Mesendoderm (in vitro differentiated cells): ENCODE results near the gene DGAT2.
A peak's percentile ranks its signal among the peaks of the same experiment; 100 is the strongest.

Experiments used
- DNase-seq: peaks from one replicate; pipeline ENCODE4 v3.0.0; 2013
- H2AK5ac ChIP-seq: 2 replicates; pipeline ENCODE4 v1.6.1; 2013; ENCODE audit warnings: low read length, inconsistent platforms
- H2BK120ac ChIP-seq: 2 replicates; pipeline ENCODE4 v1.6.1; 2013; ENCODE audit warnings: low read depth, mild to moderate bottlenecking, low read length, moderate library complexity, mixed read lengths
- H2BK15ac ChIP-seq: replicated peaks from 2 replicates; pipeline ENCODE4 v1.6.1; 2013; ENCODE audit warnings: low read depth, mild to moderate bottlenecking, moderate library complexity
- H2BK5ac ChIP-seq: 2 replicates; pipeline ENCODE4 v1.6.1; 2013; ENCODE audit warnings: low read length, inconsistent platforms
- H3K18ac ChIP-seq: 2 replicates; pipeline ENCODE4 v1.6.1; 2013; ENCODE audit warnings: mild to moderate bottlenecking, low read length, mixed read lengths
- H3K23ac ChIP-seq: one replicate; pipeline ENCODE4 v1.6.1; 2013; ENCODE audit warnings: low read length
- H3K27ac ChIP-seq: 2 replicates; pipeline ENCODE4 v1.5.1; 2013; ENCODE audit warnings: low read depth, mild to moderate bottlenecking, inconsistent platforms, low read length, moderate library complexity
- H3K27me3 ChIP-seq: 2 replicates; pipeline ENCODE4 v1.6.1; 2013; ENCODE audit warnings: low read length, control low read depth, mild to moderate bottlenecking, inconsistent platforms; ENCODE audit not compliant: insufficient read depth, poor library complexity
- H3K36me3 ChIP-seq: 2 replicates; pipeline ENCODE4 v1.6.1; 2013; ENCODE audit warnings: low read length, inconsistent platforms; ENCODE audit not compliant: control insufficient read depth, insufficient read depth
- H3K4ac ChIP-seq: one replicate; pipeline ENCODE4 v1.6.1; 2013; ENCODE audit warnings: low read depth, mild to moderate bottlenecking, low read length, moderate library complexity
- H3K4me1 ChIP-seq: 2 replicates; pipeline ENCODE4 v1.6.1; 2013; ENCODE audit warnings: low read depth, low read length, inconsistent platforms; ENCODE audit not compliant: control insufficient read depth
- H3K4me2 ChIP-seq: 2 replicates; pipeline ENCODE4 v1.6.1; 2013; ENCODE audit warnings: low read length
- H3K4me3 ChIP-seq: 2 replicates; pipeline ENCODE4 v1.5.1; 2013; ENCODE audit warnings: mild to moderate bottlenecking, low read length
- H3K56ac ChIP-seq: one replicate; pipeline ENCODE4 v1.6.1; 2013; ENCODE audit warnings: low read length
- H3K79me1 ChIP-seq: 2 replicates; pipeline ENCODE4 v1.6.1; 2013; ENCODE audit warnings: low read length, inconsistent platforms
- H3K79me2 ChIP-seq: 2 replicates; pipeline ENCODE4 v1.6.1; 2013; ENCODE audit warnings: mild to moderate bottlenecking, low read length; ENCODE audit not compliant: control insufficient read depth, insufficient read depth
- H3K9ac ChIP-seq: 2 replicates; pipeline ENCODE4 v1.6.1; 2013; ENCODE audit warnings: low read length, inconsistent platforms
- H4K5ac ChIP-seq: one replicate; pipeline ENCODE4 v1.6.1; 2013; ENCODE audit warnings: low read length
- H4K8ac ChIP-seq: one replicate; pipeline ENCODE4 v1.6.1; 2013; ENCODE audit warnings: low read depth, mild to moderate bottlenecking, control low read depth, low read length, moderate library complexity
- WGBS: extraction: QIAGEN DNeasy Blood & Tissue Kit; methylation state at CpG from one replicate; pipeline ENCODE4 v1.1.7; 2013; ENCODE audit warnings: low lambda C conversion rate, missing lambda C conversion rate; ENCODE audit not compliant: insufficient coverage; ENCODE audit errors: extremely low coverage; 5-methylcytosine and 5-hydroxymethylcytosine counted together

DGAT2 gene

GRCh38 chr11:75766443-75767227, 1.9 kb upstream of the DGAT2 start:
- Histone ChIP-seq H3K18ac (no peak overlapping the region), H3K4ac (no peak overlapping the region), H3K4me2 (no peak overlapping the region), H2BK120ac (no peak overlapping the region), H3K4me1 (peaks cover 14% of the 10 kb centered on the region), H2BK5ac (no peak overlapping the region), H2BK15ac (no peak overlapping the region), H3K79me2 (no peaks in the 10 kb centered on the region), H3K36me3 (no peaks in the 10 kb centered on the region), H3K23ac (no peak overlapping the region), H3K27ac (no peak overlapping the region), H3K56ac (no peak overlapping the region), H3K9ac (no peak overlapping the region), H2AK5ac (no peak overlapping the region), H4K5ac (no peak overlapping the region), H3K79me1 (no peaks in the 10 kb centered on the region), H4K8ac (no peak overlapping the region), H3K27me3 (no peaks in the 10 kb centered on the region), H3K4me3 (no peak overlapping the region)
- no peak for DNase-seq
- WGBS, result no CpG with 5 or more reads among the region's 4 CpGs

GRCh38 chr11:75767228-75767572, 1.4 kb upstream of the DGAT2 start:
- H3K18ac ChIP-seq, result no peak overlapping the region
- H3K79me2 ChIP-seq, result no peaks in the 10 kb centered on the region
- peak overlapping the region; percentile 63 for H3K56ac ChIP-seq
- no peaks in the 10 kb centered on the region for H3K27me3 ChIP-seq
- no peak overlapping the region for H2AK5ac ChIP-seq
- no peaks in the 10 kb centered on the region for H3K79me1 ChIP-seq
- no peaks in the 10 kb centered on the region for H3K36me3 ChIP-seq
- peak; percentile 70 for DNase-seq
- H2BK15ac ChIP-seq, result no peak overlapping the region
- no CpG with 5 or more reads among the region's 6 CpGs for WGBS
- no peak overlapping the region for H3K4me2 ChIP-seq
- H2BK120ac ChIP-seq, result no peak overlapping the region
- H2BK5ac ChIP-seq, result no peak overlapping the region
- H3K4me3 ChIP-seq, result no peak overlapping the region
- peaks cover 14% of the 10 kb centered on the region for H3K4me1 ChIP-seq
- no peak overlapping the region for H3K4ac ChIP-seq
- no peak overlapping the region for H4K8ac ChIP-seq
- H3K9ac ChIP-seq, result no peak overlapping the region
- H3K23ac ChIP-seq, result no peak overlapping the region
- H4K5ac ChIP-seq, result no peak overlapping the region
- no peak overlapping the region for H3K27ac ChIP-seq

- Histone ChIP-seq H3K56ac (no peak overlapping the region), H3K18ac (peak overlapping the region; percentile 60), H3K36me3 (no peaks in the 10 kb centered on the region), H3K27me3 (no peaks in the 10 kb centered on the region), H3K4me1 (peaks cover 14% of the 10 kb centered on the region), H3K79me2 (no peaks in the 10 kb centered on the region), H4K8ac (no peak overlapping the region), H2BK120ac (no peak overlapping the region), H3K4me3 (no peak overlapping the region), H3K79me1 (no peaks in the 10 kb centered on the region), H3K9ac (no peak overlapping the region), H3K27ac (no peak overlapping the region), H3K4ac (peak overlapping the region; percentile 77), H3K23ac (no peak overlapping the region), H3K4me2 (no peak overlapping the region), H2BK5ac (no peak overlapping the region), H4K5ac (no peak overlapping the region), H2BK15ac (no peak overlapping the region), H2AK5ac (no peak overlapping the region)
- DNase-seq, result no peak
- no CpG with 5 or more reads among the region's 1 CpG for WGBS
Measured at GRCh38 chr11:75767793-75768111, 826 bp upstream of the DGAT2 start.

GRCh38 chr11:75768909-75769771, 562 bp downstream of the DGAT2 start:
- Histone ChIP-seq H3K27me3 (no peaks in the 10 kb centered on the region), H3K23ac (no peak overlapping the region), H3K36me3 (no peaks in the 10 kb centered on the region), H3K4ac (peak overlapping the region; percentile 38), H3K4me1 (peaks cover 14% of the 10 kb centered on the region), H3K4me3 (no peak overlapping the region), H2BK15ac (no peak overlapping the region), H2AK5ac (no peak overlapping the region), H2BK5ac (no peak overlapping the region), H3K27ac (no peak overlapping the region), H3K79me2 (no peaks in the 10 kb centered on the region), H3K18ac (peak overlapping the region; percentile 51), H3K4me2 (peak overlapping the region; percentile 34), H3K56ac (peak overlapping the region; percentile 1), H4K5ac (no peak overlapping the region), H2BK120ac (peak overlapping the region; percentile 18), H3K79me1 (no peaks in the 10 kb centered on the region), H4K8ac (no peak overlapping the region), H3K9ac (no peak overlapping the region)
- peak; percentile 56 for DNase-seq
- WGBS, result no CpG with 5 or more reads among the region's 46 CpGs

- Histone ChIP-seq H2AK5ac (no peak overlapping the region), H3K36me3 (no peaks in the 10 kb centered on the region), H2BK120ac (no peak overlapping the region), H3K18ac (no peak overlapping the region), H3K27ac (no peak overlapping the region), H3K4me1 (peaks cover 14% of the 10 kb centered on the region), H4K5ac (no peak overlapping the region), H3K4me3 (no peak overlapping the region), H2BK5ac (no peak overlapping the region), H3K56ac (no peak overlapping the region), H3K4ac (no peak overlapping the region), H3K79me1 (no peaks in the 10 kb centered on the region), H3K9ac (no peak overlapping the region), H3K23ac (no peak overlapping the region), H3K4me2 (no peak overlapping the region), H2BK15ac (no peak overlapping the region), H3K79me2 (no peaks in the 10 kb centered on the region), H3K27me3 (no peaks in the 10 kb centered on the region), H4K8ac (no peak overlapping the region)
- no CpG with 5 or more reads among the region's 5 CpGs for WGBS
- no peak for DNase-seq
Measured at GRCh38 chr11:75770102-75770501, 1.5 kb downstream of the DGAT2 start.
